COR-L47 (cell line): ENCODE measurements around the gene BORCS8.

Experiments used
- DNase-seq: peaks from one replicate; lab custom pipeline; 2025; lab: John Stamatoyannopoulos, UW

The BORCS8 gene

GRCh38 chr19:19213426-19214158 is 21.6 kb upstream of the BORCS8 start:
- DNase-seq = no peak

GRCh38 chr19:19212916-19213315 is 21.0 kb upstream of the BORCS8 start:
- no peak for DNase-seq

- DNase-seq = peak; percentile 8
Observed at GRCh38 chr19:19211499-19212420, 19.8 kb upstream of the BORCS8 start, which contains the start of gene NCAN. Gene NCAN, plus strand, starts transcription at chr19:19211958. Its CDS starts 4,996 bp downstream, at chr19:19216954.

- DNase-seq = no peak
Observed at GRCh38 chr19:19209372-19209771, 17.4 kb upstream of the BORCS8 start.

- DNase-seq = no peak
Observed at GRCh38 chr19:19207637-19208572, 16.0 kb upstream of the BORCS8 start.

- DNase-seq = no peak
Observed at GRCh38 chr19:19206938-19207337, 15.0 kb upstream of the BORCS8 start.

- DNase-seq = no peak
Observed at GRCh38 chr19:19205416-19206410, 13.8 kb upstream of the BORCS8 start.

- DNase-seq = no peak
Observed at GRCh38 chr19:19204181-19204580, 12.2 kb upstream of the BORCS8 start.

- DNase-seq = peak; percentile 91
Observed at GRCh38 chr19:19203012-19203856, 11.3 kb upstream of the BORCS8 start, which contains the start of gene NR2C2AP. Gene NR2C2AP, minus strand, starts transcription at chr19:19203414. Its CDS starts 354 bp downstream, at chr19:19203060.

- no peak for DNase-seq
Observed at GRCh38 chr19:19202707-19203011, 10.7 kb upstream of the BORCS8 start.

- no peak for DNase-seq
Observed at GRCh38 chr19:19201697-19202630, 10.0 kb upstream of the BORCS8 start.

GRCh38 chr19:19193926-19194325 is 2.0 kb upstream of the BORCS8 start:
- DNase-seq = no peak

- no peak for DNase-seq
Observed at GRCh38 chr19:19192910-19193423, 1.0 kb upstream of the BORCS8 start.

GRCh38 chr19:19191768-19192077 is 229 bp downstream of the BORCS8 start:
- DNase-seq = no peak

- DNase-seq = no peak
Observed at GRCh38 chr19:19186742-19187141, 5.2 kb downstream of the BORCS8 start.

- DNase-seq = peak; percentile 60
Observed at GRCh38 chr19:19185853-19186740, 5.9 kb downstream of the BORCS8 start.

GRCh38 chr19:19181488-19181998 is 10.4 kb downstream of the BORCS8 start:
- no peak for DNase-seq
